Measurements from ENCODE around the gene ZNF787. TPM values are rescaled to one million over a fixed set of nuclear protein-coding genes. Genes with fewer than 3 reads are reported as not detected.

Gene ZNF787
- total RNA-seq, 2 donors from 2014 or later: 6.0 to 11.8 TPM

GRCh38 chr19:56066152-56067023 lies 54.7 kb downstream of the ZNF787 start:
- no peaks in the 10 kb centered on the region for H3K36me3 ChIP-seq
- TF ChIP-seq CTCF (IDR thresholded peaks at IDR 0.05): peak; percentile 94 to 96
- H3K4me1 ChIP-seq: peaks cover 0 to 9% of the 10 kb centered on the region in 2 donors
- H3K27me3 ChIP-seq: no peaks in the 10 kb centered on the region
- H3K4me3 ChIP-seq: peak overlapping the region in 1 of 2 donors; percentile 17
- no peaks in the 10 kb centered on the region for H3K9me3 ChIP-seq
- DNase-seq (ENCODE audit: low spot score): no peak
- H3K27ac ChIP-seq: no peak overlapping the region

- Histone ChIP-seq H3K27me3 (no peaks in the 10 kb centered on the region), H3K4me1 (no peaks in the 10 kb centered on the region), H3K36me3 (no peaks in the 10 kb centered on the region), H3K4me3 (no peak overlapping the region), H3K27ac (no peak overlapping the region), H3K9me3 (no peaks in the 10 kb centered on the region)
- no peak for TF ChIP-seq CTCF (IDR thresholded peaks at IDR 0.05)
- no peak for DNase-seq (ENCODE audit: low spot score)
Observed at GRCh38 chr19:56053596-56053995, 67.5 kb downstream of the ZNF787 start.

Other genes with a start within 250 kb of the ZNF787 start
- gene NLRP13, start 189.0 kb downstream of the ZNF787 start, total RNA-seq: not detected
- gene NLRP8, start 173.5 kb downstream of the ZNF787 start, total RNA-seq: not detected
- gene NLRP5, start 134.5 kb downstream of the ZNF787 start, total RNA-seq: not detected
- 10 to 100 TPM; 26.1 to 30.9 TPM for gene ZNF444, start 20.0 kb upstream of the ZNF787 start, total RNA-seq
- gene GALP, start 54.7 kb upstream of the ZNF787 start, total RNA-seq: not detected
- gene ZSCAN5B, start 76.5 kb upstream of the ZNF787 start, total RNA-seq: not detected
- not detected for gene ZSCAN5C, start 81.0 kb upstream of the ZNF787 start, total RNA-seq
- gene EDDM13, start 151.5 kb upstream of the ZNF787 start, total RNA-seq: not detected
- 1 to 10 TPM; 3.0 to 9.5 TPM for gene ZSCAN5A, start 193.5 kb upstream of the ZNF787 start, total RNA-seq